Stimulated activated CD8-positive, alpha-beta memory T cell treated with anti-CD3 and anti-CD28 coated beads, Interleukin-2, amount 100 ng/mL, for 48 hours (primary cell): ENCODE data around the gene SCN2B.
A peak's percentile ranks its signal among the peaks of the same experiment; 100 is the strongest.
"Not testable (repeated sequence)": the region's sequence is repeated elsewhere in the genome, so short reads cannot be mapped to it uniquely, and the experiment has no call there.

Source experiments
- DNase-seq, 2 donors: peaks; one replicate each; pipeline ENCODE4 v3.0.0-alpha.2; 2020; ENCODE audit warnings: low read depth in 2 of 2

Gene SCN2B

GRCh38 chr11:118206391-118207031 lies 30.1 kb upstream of the SCN2B start:
- no peak for DNase-seq

GRCh38 chr11:118205606-118206378 lies 29.4 kb upstream of the SCN2B start:
- DNase-seq: no peak

GRCh38 chr11:118202599-118203422 lies 26.4 kb upstream of the SCN2B start:
- peak; percentile 58 to 72 for DNase-seq

GRCh38 chr11:118201966-118202365 lies 25.5 kb upstream of the SCN2B start:
- no peak for DNase-seq

GRCh38 chr11:118200901-118201680 lies 24.7 kb upstream of the SCN2B start:
- no peak for DNase-seq

GRCh38 chr11:118200497-118200896 lies 24.1 kb upstream of the SCN2B start:
- no peak for DNase-seq

GRCh38 chr11:118199135-118199534 lies 22.7 kb upstream of the SCN2B start:
- no peak for DNase-seq

GRCh38 chr11:118198370-118198769 lies 21.9 kb upstream of the SCN2B start:
- peak; percentile 85 to 88 for DNase-seq

GRCh38 chr11:118194835-118195627 lies 18.6 kb upstream of the SCN2B start:
- no peak for DNase-seq

GRCh38 chr11:118193910-118194566 lies 17.6 kb upstream of the SCN2B start:
- no peak for DNase-seq

GRCh38 chr11:118192817-118193216 lies 16.4 kb upstream of the SCN2B start:
- not testable (repeated sequence) for DNase-seq

- not testable (repeated sequence) for DNase-seq
Measured at GRCh38 chr11:118190942-118191506, 14.6 kb upstream of the SCN2B start.

- DNase-seq: no peak
Measured at GRCh38 chr11:118186346-118187107, 10.1 kb upstream of the SCN2B start.

- DNase-seq: no peak
Measured at GRCh38 chr11:118184784-118185579, 8.5 kb upstream of the SCN2B start.

- DNase-seq: not testable (repeated sequence)
Measured at GRCh38 chr11:118183691-118184090, 7.3 kb upstream of the SCN2B start.

GRCh38 chr11:118180300-118180703 lies 3.9 kb upstream of the SCN2B start:
- DNase-seq: no peak

GRCh38 chr11:118176778-118177134 lies 317 bp upstream of the SCN2B start:
- DNase-seq: no peak
